Measurements from ENCODE around the gene UCN3. TPM values are rescaled to one million over a fixed set of nuclear protein-coding genes. Genes with fewer than 3 reads are reported as not detected.

The UCN3 gene
- polyA plus RNA-seq, 1 of the 3 experiments (the other 2 are of a cell fraction): not detected

- no peak for TF ChIP-seq CTCF (IDR thresholded peaks at IDR 0.05)
- TF ChIP-seq PBX3 (IDR thresholded peaks at IDR 0.05): no peak
- no peak for TF ChIP-seq USF2 (IDR thresholded peaks at IDR 0.05; ENCODE audit: borderline replicate concordance, low read depth, low read length)
- no peak for TF ChIP-seq GABPA (IDR thresholded peaks at IDR 0.05; ENCODE audit: low read depth)
- no peak for TF ChIP-seq MAX (IDR thresholded peaks at IDR 0.05; ENCODE audit: low read depth)
- TF ChIP-seq TEAD4 (IDR thresholded peaks at IDR 0.05; ENCODE audit: borderline replicate concordance, insufficient read depth): no peak
- TF ChIP-seq FOSL2 (IDR thresholded peaks at IDR 0.05; ENCODE audit: borderline replicate concordance, low read depth): no peak
- no peak for TF ChIP-seq EP300 (IDR thresholded peaks at IDR 0.05; ENCODE audit: borderline replicate concordance in 1 of 2, low read depth in 1 of 2, low read length in 1 of 2)
- TF ChIP-seq ELF1 (IDR thresholded peaks at IDR 0.05): no peak
- TF ChIP-seq MXI1 (IDR thresholded peaks at IDR 0.05; ENCODE audit: low read depth, low read length): no peak
- TF ChIP-seq GATA2 (CRISPR knock-in tag; IDR thresholded peaks at IDR 0.05): no peak
- TF ChIP-seq MEF2A (IDR thresholded peaks at IDR 0.05; ENCODE audit: borderline replicate concordance, low read depth): no peak
- TF ChIP-seq CHD2 (IDR thresholded peaks at IDR 0.05; ENCODE audit: low read length, partially characterized antibody): no peak
Observed at GRCh38 chr10:5369362-5370158, 4.8 kb downstream of the UCN3 start (continued).

- Histone ChIP-seq H3K9ac (no peak overlapping the region), H3F3A (replicated peaks; ENCODE audit: insufficient read depth) (peaks cover 21% of the 10 kb centered on the region), H3K36me3 (replicated peaks in 1 of 2; ENCODE audit: control insufficient read depth in 1 of 2, insufficient read depth in 2 of 2, low read length in 1 of 2) (no peaks in the 10 kb centered on the region), H4K20me1 (ENCODE audit: insufficient read depth) (no peaks in the 10 kb centered on the region), H3K9me3 (no peaks in the 10 kb centered on the region), H3K9me2 (no peaks in the 10 kb centered on the region), H3K79me2 (ENCODE audit: insufficient read depth) (no peaks in the 10 kb centered on the region), H3K4me3 (ENCODE audit: low read depth in 2 of 2, low read length in 1 of 2) (no peak overlapping the region), H3K27ac (ENCODE audit: low read depth in 2 of 2, low read length in 1 of 2) (no peak overlapping the region), H3K27me3 (ENCODE audit: insufficient read depth) (peaks cover 38% of the 10 kb centered on the region; the same call in 1 of the 2 replicates), H3K4me1 (ENCODE audit: control insufficient read depth in 1 of 2, insufficient read depth in 2 of 2, low read depth in 1 of 2, low read length in 1 of 2) (no peaks in the 10 kb centered on the region), H3K4me2 (no peak overlapping the region), H2AFZ (ENCODE audit: low read depth) (no peak overlapping the region)
- WGBS (ENCODE audit: low lambda C conversion rate): 78% methylated on average over 28 of the region's 28 CpGs
- ChIA-PET CTCF (no interaction called here), POLR2A (no interaction called here)
- DNase-seq: no peak
- no peak for TF ChIP-seq USF1 (IDR thresholded peaks at IDR 0.05; ENCODE audit: borderline replicate concordance, low read depth)
- TF ChIP-seq GATA2 (CRISPR knock-in tag; IDR thresholded peaks at IDR 0.05): no peak
- TF ChIP-seq FOSL2 (IDR thresholded peaks at IDR 0.05; ENCODE audit: borderline replicate concordance, low read depth): no peak
- no peak for TF ChIP-seq TEAD4 (IDR thresholded peaks at IDR 0.05; ENCODE audit: borderline replicate concordance, insufficient read depth)
- TF ChIP-seq IRF3 (IDR thresholded peaks at IDR 0.05; ENCODE audit: low read depth, low read length): no peak
- TF ChIP-seq REST (IDR thresholded peaks at IDR 0.05; ENCODE audit: low read depth, low read length): no peak
- no peak for TF ChIP-seq ELF1 (IDR thresholded peaks at IDR 0.05)
- TF ChIP-seq MAX (IDR thresholded peaks at IDR 0.05; ENCODE audit: low read depth): no peak
- TF ChIP-seq RXRA (IDR thresholded peaks at IDR 0.05; ENCODE audit: borderline replicate concordance, low read depth): no peak
Observed at GRCh38 chr10:5370493-5371352, 6.0 kb downstream of the UCN3 start.

Measured in SK-N-SH (cell line).